ENCODE results near the gene IGFL1. TPM values are rescaled to one million over a fixed set of nuclear protein-coding genes. Genes with fewer than 3 reads are reported as not detected.

The IGFL1 gene
- total and polyA plus RNA-seq, 2 of the 8 experiments (the other 6 are each of a cell fraction or from before 2014, with no cell fraction given) = not detected

- TF ChIP-seq SIX5 (IDR thresholded peaks at IDR 0.05; ENCODE audit: low read depth, low read length) (no peak), PHF8 (conservative IDR thresholded peaks at IDR 0.05; ENCODE audit: low read depth, low read length) (no peak), SUZ12 (IDR thresholded peaks at IDR 0.05; ENCODE audit: low read length) (no peak)
These were observed 32.0 kb upstream of the IGFL1 start (continued) for GRCh38 chr19:46197314-46198070.

All from H1 (cell line).